GM21526 (cell line): ENCODE measurements around the gene TMEM108.
A peak's percentile ranks its signal among the peaks of the same experiment; 100 is the strongest.

Experiments used
- ATAC-seq: cut with Tn5 transposase; IDR thresholded peaks from one replicate; pipeline ENCODE4 v1.9.1; 2021; ENCODE audit warnings: moderate library complexity; ENCODE audit not compliant: unreplicated experiment, low FRiP score

TMEM108 gene

DNA sequence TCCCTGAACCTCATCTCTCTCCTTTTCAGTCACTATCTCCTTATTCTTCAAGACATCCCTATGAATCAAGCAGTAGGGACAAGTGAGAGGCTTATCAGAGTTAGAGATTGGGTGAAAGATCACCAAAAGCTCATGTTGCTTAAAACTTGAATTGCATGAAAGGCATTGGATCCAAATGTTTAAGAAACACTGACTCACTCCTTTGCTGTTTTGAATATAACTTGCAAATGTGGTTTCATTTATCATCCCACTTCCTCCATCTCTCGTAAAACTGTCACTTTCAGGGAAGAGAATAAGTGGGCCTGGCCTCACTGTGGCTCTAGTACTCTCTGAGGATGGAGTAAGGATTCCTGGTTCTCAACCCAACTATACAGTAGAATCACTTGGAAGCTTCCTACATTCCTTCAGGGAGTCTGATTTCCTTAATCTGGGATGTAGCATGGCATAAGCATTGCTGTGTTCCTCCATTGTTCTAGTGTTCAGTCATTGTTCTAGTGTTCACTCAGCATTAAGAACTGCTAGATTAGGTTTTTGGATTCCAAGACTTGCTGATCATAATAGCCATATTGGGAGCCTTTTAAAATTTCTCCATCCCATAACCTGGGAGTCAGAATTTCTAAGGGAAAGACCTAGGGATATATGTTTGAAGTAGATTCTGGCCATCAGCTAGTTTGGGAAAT lies 171.8 kb downstream of the TMEM108 start:
- ATAC-seq, result no peak

DNA sequence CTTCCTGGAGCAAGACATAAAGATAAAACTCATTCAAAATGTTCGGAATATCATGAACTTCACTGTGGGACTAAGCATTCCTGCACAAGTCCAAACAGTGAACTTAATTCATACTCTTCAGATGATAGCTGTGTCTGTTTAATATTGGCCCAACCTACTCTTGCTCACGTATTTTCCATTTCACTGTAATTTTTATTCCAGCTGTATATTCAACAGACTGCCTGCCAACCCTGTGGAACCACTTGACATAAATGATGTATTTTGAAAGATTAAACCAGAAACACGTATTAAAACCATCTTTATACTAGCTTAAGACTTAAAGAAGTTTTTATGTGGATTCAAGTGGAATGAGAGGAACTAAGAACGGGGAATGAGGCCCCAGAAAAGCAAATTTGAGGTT lies 172.5 kb downstream of the TMEM108 start:
- no peak for ATAC-seq

- ATAC-seq, result peak; percentile 95
These were observed 173.3 kb downstream of the TMEM108 start for GRCh38 chr3:133211449-133211848.

- no peak for ATAC-seq
These were observed 173.7 kb downstream of the TMEM108 start for GRCh38 chr3:133211856-133212255.

- no peak for ATAC-seq
These were observed 175.7 kb downstream of the TMEM108 start for GRCh38 chr3:133213937-133214336.

DNA sequence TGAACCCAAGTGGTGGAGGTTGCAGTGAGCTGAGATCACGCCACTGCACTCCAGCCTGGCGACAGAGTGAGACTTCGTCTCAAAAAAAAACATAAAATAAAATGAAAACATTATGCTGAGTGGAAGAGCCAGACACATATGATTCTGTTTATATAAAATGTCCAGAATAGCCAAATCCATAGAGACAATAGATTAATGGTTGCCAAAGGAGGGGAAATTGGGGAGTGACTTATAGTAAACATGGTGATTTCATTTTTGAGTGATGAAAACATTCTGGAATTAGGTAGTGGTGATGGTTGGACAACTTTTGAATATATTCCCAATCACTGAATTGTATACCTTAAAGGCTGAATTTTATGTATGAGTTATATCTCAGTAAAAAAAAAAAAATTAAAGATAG lies 189.6 kb downstream of the TMEM108 start:
- ATAC-seq, result no peak

DNA sequence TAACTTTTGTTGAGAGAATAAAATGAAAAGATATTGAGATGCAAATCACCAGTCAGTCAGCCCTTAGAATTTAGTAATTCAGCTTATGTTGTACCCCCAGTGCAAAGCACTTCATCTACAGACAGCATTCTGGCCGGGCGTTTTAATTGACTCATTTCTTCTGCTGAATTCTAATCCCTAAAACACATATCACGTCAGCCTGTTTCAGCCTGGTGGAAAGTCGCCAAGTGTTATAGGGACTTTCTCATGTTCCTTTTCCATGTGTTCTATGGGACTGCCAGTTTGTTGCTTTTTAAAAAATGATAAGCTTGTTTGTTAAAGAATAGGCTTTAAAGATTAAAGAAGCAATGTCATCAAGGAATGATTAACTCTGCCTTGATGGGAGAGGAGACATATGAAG lies 192.0 kb downstream of the TMEM108 start:
- ATAC-seq, result no peak

DNA sequence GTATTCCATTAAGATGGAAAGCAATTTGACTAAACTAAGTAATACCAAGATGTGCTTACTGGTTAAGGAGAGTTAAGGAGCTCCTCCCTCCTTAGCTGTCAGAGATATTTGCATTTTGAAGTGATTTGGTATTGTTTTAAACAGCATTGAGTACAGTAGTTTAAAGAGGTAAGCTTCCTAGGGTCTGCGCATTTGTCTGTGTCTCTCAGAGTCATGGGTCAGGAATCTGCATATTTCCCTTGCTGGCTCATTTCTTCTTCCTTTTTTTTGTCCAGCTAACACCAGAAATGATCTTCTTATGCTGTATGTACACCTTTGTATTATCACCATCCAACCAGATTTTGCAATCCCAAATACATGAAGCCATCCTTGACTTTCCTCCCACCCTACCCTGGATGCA lies 198.7 kb downstream of the TMEM108 start:
- ATAC-seq, result no peak

GRCh38 chr3:133237380-133237779 lies 199.2 kb downstream of the TMEM108 start:
- no peak for ATAC-seq

- no peak for ATAC-seq
These were observed 199.8 kb downstream of the TMEM108 start for GRCh38 chr3:133238015-133238414.

DNA sequence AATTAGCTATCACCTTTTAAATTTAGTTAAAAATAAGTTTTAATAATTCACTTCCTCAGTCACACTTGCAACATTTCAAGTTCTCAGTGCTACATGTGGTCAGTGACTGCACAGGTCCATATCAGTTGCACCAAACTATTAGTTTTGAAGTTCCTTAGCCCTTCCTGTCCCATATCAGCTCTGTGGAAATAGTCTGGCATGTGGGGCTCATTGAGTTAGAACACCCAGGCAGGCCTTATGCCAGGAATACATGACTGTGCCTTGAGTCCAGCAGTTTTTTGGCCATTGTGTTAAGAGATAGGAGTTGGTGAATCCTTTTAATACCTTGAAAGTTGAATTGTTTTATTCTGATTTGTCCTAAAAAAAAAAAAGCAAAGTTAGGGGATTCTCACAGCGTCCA lies 207.9 kb downstream of the TMEM108 start:
- ATAC-seq, result no peak

DNA sequence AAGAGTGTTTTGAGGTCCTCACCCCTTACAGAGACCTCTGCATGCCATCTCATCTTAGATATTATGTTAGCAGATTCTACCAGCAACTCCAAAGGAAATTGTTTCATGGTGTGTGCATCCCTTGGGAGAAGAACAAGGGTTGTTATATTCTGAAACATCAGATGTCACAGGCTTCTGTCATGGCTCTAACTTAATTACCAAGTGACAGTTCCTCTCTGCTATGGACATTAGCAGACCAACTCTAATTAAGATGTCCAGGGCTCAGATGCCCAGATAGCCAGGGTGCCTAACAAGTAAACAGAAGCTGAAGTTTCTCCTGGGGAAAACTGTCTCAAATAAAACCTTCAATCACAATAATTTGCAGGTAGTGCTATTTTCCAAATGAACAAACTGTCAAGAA lies 208.6 kb downstream of the TMEM108 start:
- no peak for ATAC-seq

DNA sequence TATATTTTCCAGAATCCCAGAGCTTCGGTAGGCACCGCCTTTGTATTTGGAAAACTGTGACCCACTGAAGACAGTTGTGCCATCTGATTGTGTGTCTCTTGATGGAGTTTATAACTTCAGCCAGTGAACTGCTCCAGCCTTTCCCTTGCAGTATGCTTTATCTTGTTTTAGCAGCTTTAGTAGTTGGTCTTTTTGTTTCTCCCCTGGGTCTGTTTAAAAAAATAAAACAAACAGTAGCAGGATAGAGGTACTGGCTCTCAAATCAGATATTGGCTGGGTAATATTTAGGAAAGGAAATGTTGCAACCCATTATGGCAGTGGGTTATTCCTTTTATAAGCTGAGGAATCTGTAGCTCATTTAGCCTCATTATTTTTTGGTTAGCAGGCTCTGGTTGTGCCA lies 210.2 kb downstream of the TMEM108 start:
- ATAC-seq, result no peak

GRCh38 chr3:133249490-133249889 lies 211.3 kb downstream of the TMEM108 start:
- ATAC-seq, result no peak

GRCh38 chr3:133254151-133254550 lies 216.0 kb downstream of the TMEM108 start:
- ATAC-seq, result no peak

DNA sequence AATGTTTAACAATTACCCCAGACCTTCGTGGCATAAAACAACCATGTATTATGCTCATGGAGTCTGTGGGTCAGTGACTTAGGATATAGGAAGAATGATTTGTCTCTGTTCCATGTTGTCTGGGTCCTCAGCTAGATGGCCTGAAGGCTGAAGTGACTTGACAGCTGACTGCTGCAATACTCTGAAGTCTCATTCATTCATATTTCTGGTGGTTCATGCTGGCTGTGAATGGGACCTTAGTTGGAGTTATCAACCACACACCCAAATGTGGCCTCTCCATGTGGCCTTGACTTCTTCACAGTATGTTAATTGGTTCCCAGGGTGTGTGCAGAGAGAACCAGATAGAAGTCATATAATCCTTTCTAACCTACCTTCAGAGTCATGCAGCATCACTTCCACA lies 216.5 kb downstream of the TMEM108 start:
- ATAC-seq, result no peak

DNA sequence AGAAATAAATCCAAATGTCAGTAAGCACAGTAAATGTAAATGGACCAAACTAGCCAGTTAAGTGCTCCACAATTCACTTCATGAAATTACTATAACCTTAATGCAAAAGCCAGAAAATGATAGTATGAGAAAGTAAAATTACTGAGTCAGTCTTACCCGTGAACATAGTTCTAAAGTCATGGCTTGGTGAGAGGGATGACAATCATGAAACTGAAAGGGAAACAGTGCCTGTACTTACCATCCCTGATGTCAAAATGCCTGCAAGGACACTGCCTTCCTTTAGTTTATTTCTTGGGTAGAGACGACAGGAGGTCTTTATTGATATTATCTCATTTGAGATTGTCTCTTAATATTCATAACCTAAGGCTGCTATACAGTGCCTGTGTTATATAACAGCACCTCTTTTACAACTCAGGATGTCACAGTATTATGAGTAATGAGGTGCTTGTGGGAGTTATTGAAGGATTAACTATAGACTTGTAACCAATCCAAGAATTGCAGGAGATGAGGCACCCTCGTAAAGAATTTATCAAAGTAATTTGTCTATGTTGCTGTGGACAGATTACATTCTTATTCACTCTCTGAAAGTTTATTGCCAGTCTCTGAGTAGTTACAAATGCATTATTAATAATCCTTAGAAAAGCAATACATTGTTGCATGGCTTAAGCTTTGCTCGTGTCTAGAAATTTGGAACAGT lies 218.7 kb downstream of the TMEM108 start:
- ATAC-seq, result peak; percentile 83

DNA sequence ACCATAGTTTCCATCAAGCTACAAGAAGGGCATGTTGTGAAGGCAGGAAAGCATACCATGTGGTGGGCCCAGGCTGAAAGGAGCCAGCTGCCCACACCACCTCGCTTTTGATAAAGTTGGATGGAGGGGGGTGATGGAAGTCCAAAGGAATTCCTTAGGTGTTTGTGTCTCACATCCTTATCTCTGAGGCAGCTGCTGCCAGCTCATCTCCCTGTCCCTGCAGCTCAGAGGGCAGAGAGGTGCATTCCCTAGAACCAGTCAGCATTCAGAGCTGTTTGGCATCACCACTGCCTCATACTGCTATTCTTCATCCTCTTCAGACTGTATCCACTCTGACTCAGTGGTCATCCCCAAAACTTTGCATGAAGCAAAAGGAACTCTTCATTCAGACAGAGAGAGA lies 220.2 kb downstream of the TMEM108 start:
- ATAC-seq, result no peak

- no peak for ATAC-seq
These were observed 221.6 kb downstream of the TMEM108 start for GRCh38 chr3:133259767-133260166.

DNA sequence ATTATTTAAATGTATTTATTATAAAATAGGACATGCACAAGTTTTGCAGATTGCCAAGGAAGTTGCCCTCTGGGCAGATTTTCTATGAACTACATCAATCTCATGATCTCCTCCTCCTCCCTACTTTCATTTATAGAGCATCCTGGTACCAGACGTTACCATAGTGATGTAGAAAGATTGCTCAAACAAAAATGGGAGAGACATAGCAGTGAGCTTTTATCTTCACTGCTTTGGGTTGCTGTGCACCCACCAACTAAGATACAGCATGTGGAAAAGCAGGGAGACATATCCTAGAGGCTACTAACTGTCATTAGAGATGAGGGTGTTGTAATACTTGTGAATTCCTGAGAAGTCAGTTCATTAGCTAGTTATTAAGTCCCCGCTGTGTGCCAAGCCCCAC lies 224.1 kb downstream of the TMEM108 start:
- ATAC-seq, result no peak

DNA sequence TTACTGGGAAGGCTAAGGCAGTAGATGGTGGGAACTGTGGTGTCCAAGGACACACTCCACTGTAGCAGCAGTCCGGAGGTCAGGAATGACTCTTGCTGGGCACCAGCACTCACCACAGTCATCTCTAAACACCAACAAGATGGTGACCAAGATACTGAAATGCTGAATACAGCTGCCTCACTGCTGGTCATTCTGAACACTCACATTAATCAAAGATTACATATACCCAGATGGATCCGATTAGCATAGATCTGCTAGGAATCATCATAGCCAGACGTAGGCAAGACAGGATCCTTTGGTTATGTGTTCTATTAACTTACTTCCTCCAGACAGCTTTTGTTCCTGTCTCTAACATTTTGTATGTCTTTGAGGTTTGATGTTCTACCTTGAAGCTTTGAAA lies 226.7 kb downstream of the TMEM108 start:
- ATAC-seq, result no peak

DNA sequence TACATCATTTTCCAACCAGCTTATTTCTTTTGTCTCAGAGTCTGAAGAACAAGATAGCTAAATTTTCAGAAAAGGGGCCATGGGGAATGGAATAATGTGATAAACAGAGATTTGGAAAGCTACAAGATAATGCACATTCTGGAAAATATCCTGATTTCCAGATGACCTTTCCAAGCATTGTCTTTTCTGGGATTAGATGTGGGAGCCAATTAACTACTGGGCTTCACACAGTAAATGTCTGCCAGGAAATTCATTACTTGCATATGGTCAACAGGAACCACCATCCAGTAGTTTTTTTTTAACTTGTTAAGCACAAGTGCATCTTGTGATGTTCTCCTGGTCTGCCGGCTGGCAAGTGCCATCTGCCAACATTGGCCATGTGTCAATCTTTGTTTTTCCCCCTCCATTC lies 230.5 kb downstream of the TMEM108 start:
- ATAC-seq, result no peak
